Hepatocyte (in vitro differentiated cells): ENCODE measurements around the gene ATIC. TPM values are rescaled to one million over a fixed set of nuclear protein-coding genes. Genes with fewer than 3 reads are reported as not detected.

ENCODE experiments used
- DNase-seq: peaks from one replicate; pipeline ENCODE4 v3.0.0-alpha.2; 2016; ENCODE audit warnings: low spot score
- H2AFZ ChIP-seq: fragments of 200-600 bp; sonication (generic); 2 replicates; pipeline ENCODE4 v1.6.0; 2016; ENCODE audit warnings: antibody characterized with exemption, mild to moderate bottlenecking
- H3K27ac ChIP-seq: fragments of 200-600 bp; sonication (generic); 2 replicates; pipeline ENCODE4 v1.5.1; 2016; ENCODE audit warnings: mild to moderate bottlenecking
- H3K27me3 ChIP-seq: fragments of 200-600 bp; sonication (generic); 2 replicates; pipeline ENCODE4 v1.6.1; 2016
- H3K36me3 ChIP-seq: fragments of 200-600 bp; sonication (generic); replicated peaks from 2 replicates; pipeline ENCODE4 v1.5.1; 2016; ENCODE audit warnings: low read depth; ENCODE audit not compliant: insufficient read depth
- H3K4me1 ChIP-seq: fragments of 200-600 bp; sonication (generic); 2 replicates; pipeline ENCODE4 v1.5.1; 2016; ENCODE audit warnings: mild to moderate bottlenecking, moderate library complexity; ENCODE audit not compliant: insufficient read depth
- H3K4me2 ChIP-seq: fragments of 200-600 bp; sonication (generic); 2 replicates; pipeline ENCODE4 v1.6.0; 2016
- H3K4me3 ChIP-seq: fragments of 200-600 bp; sonication (generic); 2 replicates; pipeline ENCODE4 v1.5.1; 2016; ENCODE audit warnings: mild to moderate bottlenecking
- H3K79me2 ChIP-seq: fragments of 200-600 bp; sonication (generic); 2 replicates; pipeline ENCODE4 v1.6.0; 2017; ENCODE audit warnings: mild to moderate bottlenecking
- H3K9me2 ChIP-seq: fragments of 200-600 bp; sonication (generic); replicated peaks from 2 replicates; pipeline ENCODE4 v1.6.0; 2017; ENCODE audit warnings: mild to moderate bottlenecking; ENCODE audit not compliant: insufficient read depth
- H3K9me3 ChIP-seq: fragments of 200-600 bp; sonication (generic); 2 replicates; pipeline ENCODE4 v1.5.1; 2016; ENCODE audit warnings: low read depth, mild to moderate bottlenecking
- H4K20me1 ChIP-seq: fragments of 200-600 bp; sonication (generic); 2 replicates; pipeline ENCODE4 v1.6.0; 2016; ENCODE audit warnings: mild to moderate bottlenecking; ENCODE audit not compliant: insufficient read depth, poor library complexity, severe bottlenecking
- EZH2 ChIP-seq: fragments of 200-600 bp; sonication (generic); IDR thresholded peaks from 2 replicates; pipeline ENCODE4 v1.6.1; 2016; ENCODE audit warnings: antibody characterized with exemption, mild to moderate bottlenecking, borderline replicate concordance
- EZH2phosphoT487 ChIP-seq: fragments of 200-600 bp; sonication (generic); IDR thresholded peaks from one replicate; pipeline ENCODE4 v1.6.1; 2018; ENCODE audit warnings: antibody characterized with exemption, mild to moderate bottlenecking, low read depth, moderate library complexity; ENCODE audit not compliant: unreplicated experiment, severe bottlenecking
- WGBS: methylation state at CpG from one replicate; pipeline ENCODE4 v1.1.6; 2016; ENCODE audit warnings: low lambda C conversion rate; ENCODE audit errors: missing lambda C conversion rate; 5-methylcytosine and 5-hydroxymethylcytosine counted together
- polyA plus RNA-seq: library from polyadenylated mRNA; unstranded; fragments of >200 nt; fragmentation: Nextera tagmentation; extraction: Ambion mirVana; gene quantifications from 2 replicates; pipeline ENCODE4 v1.2.1, GENCODE V29; 2016
- total RNA-seq: library from RNA; depleted of rRNA; stranded (reverse); fragments of >200 nt; gene quantifications from 2 replicates; pipeline ENCODE4 v1.2.3, GENCODE V29; 2014
- TF ChIP-seq, protein P1 (sequence below): fragments of 200-600 bp; sonication (generic); IDR thresholded peaks from 2 replicates; pipeline ENCODE4 v1.5.1; 2016; ENCODE audit warnings: antibody characterized with exemption, mild to moderate bottlenecking; ENCODE audit not compliant: poor library complexity

Gene ATIC
- total and polyA plus RNA-seq, 2 experiments from 2014 or later: 19.6 to 82.7 TPM

DNA sequence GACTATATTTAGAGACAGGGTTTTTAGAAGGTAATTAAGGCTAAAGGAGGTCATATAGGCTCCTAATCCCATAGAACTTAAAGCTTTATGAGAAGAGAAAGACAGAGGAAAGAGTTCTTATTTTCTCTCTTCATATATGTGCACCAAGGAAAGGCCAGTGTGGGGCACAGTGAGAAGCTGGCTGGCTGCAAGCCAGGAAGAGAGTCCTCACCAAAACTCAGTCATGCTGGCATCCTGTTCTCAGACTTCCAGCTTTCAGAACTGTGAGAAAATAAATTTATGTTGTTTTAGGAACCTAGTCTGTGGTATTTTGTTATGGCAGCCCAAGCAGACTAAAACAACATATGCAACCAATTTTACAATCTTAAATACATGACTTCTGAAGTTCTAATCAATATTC, 31.5 kb upstream of the ATIC start:
- TF ChIP-seq, protein P1, sequence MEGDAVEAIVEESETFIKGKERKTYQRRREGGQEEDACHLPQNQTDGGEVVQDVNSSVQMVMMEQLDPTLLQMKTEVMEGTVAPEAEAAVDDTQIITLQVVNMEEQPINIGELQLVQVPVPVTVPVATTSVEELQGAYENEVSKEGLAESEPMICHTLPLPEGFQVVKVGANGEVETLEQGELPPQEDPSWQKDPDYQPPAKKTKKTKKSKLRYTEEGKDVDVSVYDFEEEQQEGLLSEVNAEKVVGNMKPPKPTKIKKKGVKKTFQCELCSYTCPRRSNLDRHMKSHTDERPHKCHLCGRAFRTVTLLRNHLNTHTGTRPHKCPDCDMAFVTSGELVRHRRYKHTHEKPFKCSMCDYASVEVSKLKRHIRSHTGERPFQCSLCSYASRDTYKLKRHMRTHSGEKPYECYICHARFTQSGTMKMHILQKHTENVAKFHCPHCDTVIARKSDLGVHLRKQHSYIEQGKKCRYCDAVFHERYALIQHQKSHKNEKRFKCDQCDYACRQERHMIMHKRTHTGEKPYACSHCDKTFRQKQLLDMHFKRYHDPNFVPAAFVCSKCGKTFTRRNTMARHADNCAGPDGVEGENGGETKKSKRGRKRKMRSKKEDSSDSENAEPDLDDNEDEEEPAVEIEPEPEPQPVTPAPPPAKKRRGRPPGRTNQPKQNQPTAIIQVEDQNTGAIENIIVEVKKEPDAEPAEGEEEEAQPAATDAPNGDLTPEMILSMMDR: no peak
- no peaks in the 10 kb centered on the region for H3K4me1 ChIP-seq
- no peak overlapping the region for H3K4me2 ChIP-seq
- H2AFZ ChIP-seq: no peak overlapping the region
- no peaks in the 10 kb centered on the region for H3K9me3 ChIP-seq
- no peaks in the 10 kb centered on the region for H3K27me3 ChIP-seq
- no peak for DNase-seq
- no peaks in the 10 kb centered on the region for H3K9me2 ChIP-seq
- H3K27ac ChIP-seq: no peak overlapping the region
- H3K4me3 ChIP-seq: no peak overlapping the region
- H3K79me2 ChIP-seq: no peaks in the 10 kb centered on the region
- H4K20me1 ChIP-seq: no peaks in the 10 kb centered on the region
- no peaks in the 10 kb centered on the region for H3K36me3 ChIP-seq

DNA sequence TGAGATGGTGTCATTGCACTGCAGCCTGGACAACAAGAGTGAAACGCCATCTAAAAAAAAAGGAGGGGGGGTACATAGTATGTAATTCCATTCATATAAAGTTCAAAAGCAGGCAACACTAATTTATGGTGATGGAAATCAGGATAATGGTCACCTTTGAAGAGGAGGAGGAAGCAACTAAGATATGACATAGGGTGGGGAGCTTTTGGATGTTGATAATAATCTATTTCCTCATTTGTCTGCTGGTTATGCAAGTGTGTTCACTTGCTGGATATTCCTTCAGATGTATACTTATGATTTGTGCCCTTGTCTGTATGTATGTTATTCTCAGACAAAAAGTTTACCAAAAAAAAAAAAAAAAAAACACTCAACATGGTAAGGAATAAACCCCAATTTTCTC, 28.6 kb upstream of the ATIC start:
- no peaks in the 10 kb centered on the region for H3K4me1 ChIP-seq
- no peaks in the 10 kb centered on the region for H3K27me3 ChIP-seq
- TF ChIP-seq EZH2 (no peak), EZH2phosphoT487 (no peak)
- TF ChIP-seq, protein P1: no peak
- DNase-seq: no peak
- no peak overlapping the region for H3K27ac ChIP-seq
- H3K9me3 ChIP-seq: no peaks in the 10 kb centered on the region
- no peaks in the 10 kb centered on the region for H3K36me3 ChIP-seq
- H2AFZ ChIP-seq: no peak overlapping the region
- 100% methylated on average over 1 of the region's 1 CpG for WGBS
- no peaks in the 10 kb centered on the region for H4K20me1 ChIP-seq
- H3K4me3 ChIP-seq: no peak overlapping the region
- no peaks in the 10 kb centered on the region for H3K9me2 ChIP-seq
- no peak overlapping the region for H3K4me2 ChIP-seq
- no peaks in the 10 kb centered on the region for H3K79me2 ChIP-seq

DNA sequence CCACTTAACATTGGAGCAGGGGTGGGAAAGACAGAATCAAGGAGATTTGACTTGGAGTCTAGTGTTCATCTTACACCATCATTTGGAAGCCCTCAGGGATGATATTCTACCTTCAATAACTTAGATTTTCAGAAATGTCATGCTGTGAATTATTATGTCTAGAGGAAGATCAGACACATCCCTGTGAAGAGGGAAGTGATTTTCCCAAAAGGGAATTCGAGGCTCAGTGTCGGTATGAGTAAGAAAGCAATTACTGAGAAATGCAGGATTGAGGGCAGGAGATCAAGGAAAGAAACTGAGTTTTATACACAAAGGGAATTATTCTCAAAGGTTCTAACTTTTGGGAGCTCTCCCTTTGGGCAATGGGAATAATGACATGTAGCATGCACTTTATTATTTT, 25.6 kb upstream of the ATIC start:
- Histone ChIP-seq H3K9me3 (no peaks in the 10 kb centered on the region), H3K4me2 (no peak overlapping the region), H3K36me3 (no peaks in the 10 kb centered on the region), H3K27ac (no peak overlapping the region), H3K27me3 (no peaks in the 10 kb centered on the region), H2AFZ (no peak overlapping the region), H4K20me1 (no peaks in the 10 kb centered on the region), H3K9me2 (no peaks in the 10 kb centered on the region), H3K4me3 (no peak overlapping the region), H3K4me1 (no peaks in the 10 kb centered on the region), H3K79me2 (no peaks in the 10 kb centered on the region)
- WGBS: 76% methylated on average over 2 of the region's 2 CpGs
- TF ChIP-seq EZH2phosphoT487 (no peak), EZH2 (no peak)
- TF ChIP-seq, protein P1: no peak
- DNase-seq: no peak

DNA sequence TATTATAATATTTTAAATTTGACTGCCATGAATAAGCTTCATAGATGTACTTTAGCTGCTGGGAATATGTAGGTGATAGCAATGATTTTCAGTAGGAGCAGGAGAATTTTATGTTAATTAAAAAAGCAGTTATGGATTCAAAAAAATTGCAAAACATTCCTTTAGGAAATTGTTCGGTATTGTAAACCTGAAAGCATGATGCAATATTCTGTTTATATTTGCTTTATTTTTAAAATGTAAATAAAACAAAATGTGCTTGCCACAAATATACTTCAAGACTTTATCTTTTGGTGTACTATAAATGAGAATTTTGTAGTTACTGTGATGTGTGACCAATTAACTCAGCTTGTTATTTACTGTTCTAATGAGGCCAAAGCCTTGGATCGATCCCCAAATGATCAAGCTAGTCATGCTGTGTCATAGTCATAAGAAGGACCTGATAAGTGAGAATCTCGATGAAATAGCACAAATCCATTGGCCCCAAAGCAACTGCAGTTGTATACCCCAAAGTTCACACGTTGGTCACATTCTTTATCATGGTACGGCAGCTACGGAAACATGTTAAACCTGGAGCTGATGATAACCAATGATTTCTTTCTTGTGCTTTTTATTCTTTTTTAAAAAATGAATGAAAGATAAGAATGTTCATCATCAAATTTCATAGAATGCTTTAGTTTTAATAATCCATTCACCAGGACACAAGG, 23.6 kb upstream of the ATIC start:
- no peaks in the 10 kb centered on the region for H4K20me1 ChIP-seq
- H3K4me2 ChIP-seq: no peak overlapping the region
- DNase-seq: no peak
- H3K27ac ChIP-seq: no peak overlapping the region
- H3K79me2 ChIP-seq: no peaks in the 10 kb centered on the region
- no peaks in the 10 kb centered on the region for H3K9me3 ChIP-seq
- no peaks in the 10 kb centered on the region for H3K9me2 ChIP-seq
- no peak overlapping the region for H2AFZ ChIP-seq
- WGBS: 89% methylated on average over 6 of the region's 6 CpGs
- no peak overlapping the region for H3K4me3 ChIP-seq
- TF ChIP-seq EZH2 (no peak), EZH2phosphoT487 (no peak)
- TF ChIP-seq, protein P1: no peak
- H3K36me3 ChIP-seq: no peaks in the 10 kb centered on the region
- no peaks in the 10 kb centered on the region for H3K27me3 ChIP-seq
- peaks cover 4% of the 10 kb centered on the region for H3K4me1 ChIP-seq
